GM21723 (cell line): ENCODE results near the gene STN1.

ENCODE experiments used
- ATAC-seq: cut with Tn5 transposase; IDR thresholded peaks from one replicate; pipeline ENCODE4 v1.9.1; 2021; ENCODE audit warnings: mild to moderate bottlenecking, moderate library complexity; ENCODE audit not compliant: unreplicated experiment

STN1 gene

GRCh38 chr10:103929381-103929921 lies 11.5 kb upstream of the STN1 start:
- ATAC-seq: no peak

- no peak for ATAC-seq
Measured at GRCh38 chr10:103928784-103929183, 10.8 kb upstream of the STN1 start.

DNA sequence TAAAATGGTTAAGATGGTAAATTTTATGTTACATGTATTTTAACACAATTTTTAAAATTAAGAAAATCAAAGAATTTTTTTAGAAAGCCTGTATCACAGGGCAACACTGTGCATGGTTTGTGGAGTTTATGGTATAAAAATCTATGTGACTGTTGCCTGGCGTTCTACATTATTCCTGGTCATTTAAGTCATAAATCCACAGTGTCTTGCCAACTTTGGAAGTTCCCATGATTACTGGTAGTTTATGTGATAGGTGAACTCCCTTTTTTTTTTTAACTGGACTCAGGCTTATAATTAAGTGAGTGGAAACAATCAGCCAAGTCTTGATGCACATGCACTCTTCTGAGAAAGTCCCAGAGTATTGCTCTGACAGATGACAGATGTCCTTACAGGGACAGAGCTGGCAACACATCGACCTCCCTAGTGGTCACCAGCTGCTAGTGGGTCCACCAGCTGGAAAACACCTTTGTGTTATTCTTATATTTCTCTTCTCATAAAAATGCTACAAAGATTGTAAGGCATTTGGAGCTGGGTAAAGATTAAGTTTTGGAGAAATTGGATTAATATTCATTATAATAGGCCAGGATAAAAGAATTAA lies 8.8 kb upstream of the STN1 start:
- no peak for ATAC-seq

- ATAC-seq: no peak
Measured at GRCh38 chr10:103925591-103925990, 7.6 kb upstream of the STN1 start.

DNA sequence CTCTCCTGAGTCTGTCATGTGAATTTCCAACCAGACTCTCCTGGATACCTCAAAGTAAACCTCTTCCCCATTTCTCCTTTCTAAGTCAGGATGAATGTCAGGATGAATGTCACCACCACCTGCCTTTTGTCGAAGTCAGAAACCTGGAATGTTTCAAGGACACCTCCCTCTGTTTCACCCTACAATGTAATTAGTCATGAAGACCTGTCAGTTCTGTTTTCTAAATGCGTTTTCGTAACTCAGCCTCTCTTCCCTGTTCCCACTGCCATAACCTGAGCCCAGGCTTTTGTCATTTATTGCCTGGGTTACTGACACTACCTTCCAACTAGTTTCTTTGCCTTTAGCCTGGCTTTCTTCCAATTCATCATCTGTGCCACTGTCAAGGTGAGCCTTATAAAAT lies 5.5 kb upstream of the STN1 start:
- no peak for ATAC-seq

GRCh38 chr10:103922659-103923058 lies 4.7 kb upstream of the STN1 start:
- ATAC-seq: no peak

DNA sequence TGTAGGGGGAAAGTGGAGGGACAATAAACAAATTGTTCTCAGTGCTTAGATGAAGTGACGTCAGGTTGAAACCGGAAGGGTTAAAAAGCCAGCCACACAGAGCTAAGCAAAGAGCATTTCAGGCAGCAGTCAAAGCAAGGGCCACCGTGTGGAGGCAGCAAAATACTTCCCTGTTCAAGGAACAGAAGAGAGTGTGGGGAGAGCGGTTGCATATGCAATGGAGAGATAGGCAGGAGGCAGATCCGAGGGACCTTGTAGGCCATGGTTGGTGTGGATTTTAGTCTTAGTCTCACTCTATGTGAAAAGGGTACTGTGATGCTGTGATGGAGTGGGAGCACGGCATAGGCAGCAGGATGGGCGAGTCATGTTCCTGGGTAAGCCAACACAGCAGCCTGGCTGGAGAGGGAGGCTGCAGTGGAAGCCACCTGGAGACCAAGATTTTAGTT lies 3.8 kb upstream of the STN1 start:
- ATAC-seq: no peak

GRCh38 chr10:103921248-103921647 lies 3.3 kb upstream of the STN1 start:
- ATAC-seq: no peak

GRCh38 chr10:103919648-103920025 lies 1.7 kb upstream of the STN1 start:
- ATAC-seq: no peak

GRCh38 chr10:103917302-103918052 lies 507 bp downstream of the STN1 start:
- ATAC-seq: peak; percentile 19

DNA sequence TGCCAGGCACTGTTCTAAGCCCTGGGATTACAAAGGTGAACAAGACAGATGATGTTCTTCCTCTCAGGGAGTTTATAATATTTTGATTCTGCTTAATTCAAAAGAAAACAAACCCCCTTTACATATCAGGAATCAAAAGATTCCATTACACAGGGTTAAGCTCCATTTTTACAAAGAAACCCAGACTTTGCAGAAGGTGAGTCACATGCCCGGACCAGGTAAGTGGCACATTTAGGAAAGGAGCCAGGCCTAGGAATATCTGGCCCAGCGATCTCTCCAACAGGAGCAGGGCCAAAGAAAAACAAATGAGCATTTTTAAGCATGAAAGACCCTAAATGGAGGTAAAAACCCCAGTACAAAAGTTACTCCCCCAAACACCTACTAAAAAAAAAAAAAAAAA lies 1.1 kb downstream of the STN1 start:
- ATAC-seq: no peak

DNA sequence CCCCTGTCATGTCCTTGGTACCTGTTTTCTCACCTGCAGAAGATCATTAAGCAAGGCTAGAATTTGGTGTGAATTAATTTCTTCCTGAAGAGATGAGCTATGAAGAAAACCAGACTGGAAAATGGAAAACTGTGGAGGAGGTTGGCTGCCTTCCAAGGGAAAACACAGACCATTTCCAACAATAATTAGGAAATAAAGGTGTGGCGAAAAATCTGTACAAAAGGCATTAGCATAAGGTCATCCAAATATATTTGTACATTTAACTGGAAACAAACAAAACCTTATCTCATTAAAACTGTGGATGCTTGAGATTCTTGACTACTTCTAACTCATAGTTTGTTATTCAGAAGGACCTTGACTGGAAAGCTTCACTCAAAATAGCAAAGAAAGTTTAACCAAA lies 1.7 kb downstream of the STN1 start:
- ATAC-seq: no peak

DNA sequence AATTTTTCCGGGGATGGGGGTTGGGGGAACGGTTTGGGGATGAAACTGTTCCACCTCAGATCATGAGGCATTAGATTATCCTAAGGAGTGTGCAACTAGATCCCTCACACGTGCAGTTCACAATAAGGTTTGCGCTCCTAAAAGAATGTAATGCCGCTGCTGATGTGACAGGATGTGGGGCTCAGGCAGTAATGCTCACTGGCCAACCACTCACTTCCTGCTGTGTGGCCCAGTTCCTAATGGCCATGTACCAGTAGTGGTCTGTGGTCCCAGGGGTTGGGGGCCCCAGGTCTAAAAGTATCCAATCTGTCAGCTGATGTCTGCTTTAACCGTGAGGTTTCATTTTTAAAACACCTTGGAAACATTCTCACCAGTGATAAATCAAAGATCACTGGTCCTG lies 2.2 kb downstream of the STN1 start:
- peak; percentile 19 for ATAC-seq

DNA sequence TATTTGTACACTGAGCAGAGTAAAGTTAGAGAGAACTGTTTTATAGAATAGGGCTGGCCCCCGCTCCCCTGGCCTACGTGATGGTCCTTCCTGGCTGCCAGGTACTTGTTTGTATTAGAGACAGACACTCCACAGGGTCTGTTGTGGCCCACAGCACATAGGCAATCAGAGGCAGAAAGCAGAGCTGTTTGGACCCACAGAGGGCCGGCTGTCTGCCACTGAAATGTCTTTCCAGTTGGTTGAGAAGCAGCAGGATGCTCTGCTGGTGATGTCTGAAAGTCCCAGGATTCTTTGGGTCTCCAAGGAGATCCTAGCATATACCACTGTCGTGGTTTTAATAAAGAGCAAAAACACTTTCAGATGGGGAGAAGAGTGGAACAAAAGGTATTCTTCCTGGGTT lies 5.2 kb downstream of the STN1 start:
- no peak for ATAC-seq

- peak; percentile 39 for ATAC-seq
Measured at GRCh38 chr10:103911021-103911459, 6.9 kb downstream of the STN1 start.

DNA sequence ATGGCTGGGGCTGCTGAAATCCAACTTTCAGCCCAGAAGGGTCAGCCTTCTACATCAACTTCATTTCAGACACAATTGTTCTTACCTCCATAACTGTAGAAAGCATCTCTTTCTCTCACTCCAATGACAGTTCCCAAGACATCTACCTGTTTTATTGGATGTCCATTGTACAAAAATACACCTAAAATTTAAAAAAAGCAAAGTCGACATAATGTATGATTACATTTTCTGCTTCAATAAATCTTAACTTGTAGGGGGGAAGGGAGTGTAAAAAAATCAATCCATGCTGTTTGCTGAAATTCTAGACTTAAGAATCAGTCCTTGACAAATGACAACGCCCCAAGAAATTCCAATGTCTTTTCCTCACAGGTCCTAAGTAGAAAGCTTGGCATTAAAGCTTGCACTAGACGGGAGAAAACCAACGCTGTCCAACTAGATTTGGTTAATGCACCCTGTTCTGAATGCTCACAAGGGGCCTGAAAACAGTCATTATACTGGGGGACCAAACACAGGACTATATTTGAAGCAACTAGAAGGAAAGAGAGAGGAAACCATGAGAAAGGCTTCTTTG lies 7.5 kb downstream of the STN1 start:
- no peak for ATAC-seq

GRCh38 chr10:103905441-103905840 lies 12.5 kb downstream of the STN1 start:
- ATAC-seq: no peak

DNA sequence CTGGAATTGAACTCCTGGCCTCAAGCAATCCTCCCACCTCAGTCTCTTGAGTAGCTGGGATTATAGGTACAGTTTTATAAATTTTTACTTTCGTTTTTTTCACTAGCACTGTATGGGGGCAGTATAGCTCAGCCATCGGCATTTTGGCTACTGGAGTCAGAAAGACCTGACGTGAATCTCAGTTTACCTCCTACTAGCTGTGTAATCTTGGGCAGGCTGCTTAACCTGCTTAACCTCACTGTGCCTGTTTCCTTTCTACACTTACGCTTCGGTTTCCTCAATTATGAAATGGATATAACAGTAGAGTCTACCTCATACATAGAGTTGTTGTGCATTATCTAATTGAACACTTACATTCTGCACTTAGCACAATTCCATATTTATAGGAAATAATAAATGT lies 16.7 kb downstream of the STN1 start:
- no peak for ATAC-seq

GRCh38 chr10:103899312-103899711 lies 18.7 kb downstream of the STN1 start:
- ATAC-seq: no peak

DNA sequence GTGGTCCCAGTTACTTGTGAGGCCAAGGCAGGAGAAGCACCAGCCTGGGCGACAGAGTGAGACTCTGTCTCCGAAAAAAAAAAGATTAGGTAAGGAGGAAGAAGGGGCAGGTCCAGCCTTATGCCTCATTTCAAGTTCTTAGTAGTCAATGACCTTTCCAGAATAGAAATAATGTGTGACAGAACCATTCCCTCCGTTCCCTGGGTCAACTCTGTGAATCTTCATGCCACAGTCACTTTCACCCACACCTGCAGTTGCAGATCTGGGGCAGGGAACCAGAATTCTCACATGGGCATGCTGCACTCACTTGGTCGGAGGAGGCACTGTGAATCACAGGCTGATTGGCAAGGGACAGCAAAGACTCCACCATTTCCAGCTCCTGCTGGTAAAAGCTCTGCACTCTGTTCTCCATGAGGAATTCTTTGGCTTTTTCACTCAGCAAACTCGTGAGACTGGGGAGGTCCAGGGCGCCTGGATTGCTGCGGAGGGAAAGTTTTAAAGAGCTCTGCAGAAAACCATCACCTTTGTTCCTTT lies 20.7 kb downstream of the STN1 start:
- no peak for ATAC-seq

GRCh38 chr10:103896225-103896624 lies 21.8 kb downstream of the STN1 start:
- ATAC-seq: no peak
